Activated CD4-positive, CD25-positive, alpha-beta regulatory T cell treated with anti-CD3 and anti-CD28 coated beads, Interleukin-2, amount 50 U/mL, for 24 hours (primary cell): ENCODE results near the gene R3HDML.
"Not testable (repeated sequence)": the region's sequence is repeated elsewhere in the genome, so short reads cannot be mapped to it uniquely, and the experiment has no call there.

Source experiments
- ATAC-seq, 2 donors: fragments of 150-1000 bp; cut with Tn5 transposase; one replicate each; pipeline ENCODE4 v1.10.0; 2021; ENCODE audit warnings: mild to moderate bottlenecking in 1 of 2, moderate library complexity in 1 of 2

Gene R3HDML

GRCh38 chr20:44336725-44337380 is at the start of gene R3HDML:
TSS of gene R3HDML (plus strand) at chr20:44337043. CDS start at chr20:44337158, 115 bp downstream.
- no peak for ATAC-seq

GRCh38 chr20:44287272-44288097 is 49.4 kb upstream of the R3HDML start:
- no peak for ATAC-seq

GRCh38 chr20:44288252-44288651 is 48.6 kb upstream of the R3HDML start:
- ATAC-seq: no peak

- ATAC-seq: no peak
These were observed 45.1 kb upstream of the R3HDML start for GRCh38 chr20:44291754-44292153.

- no peak for ATAC-seq
These were observed 40.8 kb upstream of the R3HDML start for GRCh38 chr20:44296011-44296410.

- no peak for ATAC-seq
These were observed 39.1 kb upstream of the R3HDML start for GRCh38 chr20:44297721-44298120.

GRCh38 chr20:44299011-44299535 is 37.8 kb upstream of the R3HDML start:
- not testable (repeated sequence) for ATAC-seq

GRCh38 chr20:44301285-44301684 is 35.6 kb upstream of the R3HDML start:
- ATAC-seq: no peak

- no peak for ATAC-seq
These were observed 34.7 kb upstream of the R3HDML start for GRCh38 chr20:44302026-44302669.

GRCh38 chr20:44302736-44303135 is 34.1 kb upstream of the R3HDML start:
- no peak for ATAC-seq

GRCh38 chr20:44304383-44304782 is 32.5 kb upstream of the R3HDML start:
- no peak for ATAC-seq

- ATAC-seq: no peak
These were observed 29.9 kb upstream of the R3HDML start for GRCh38 chr20:44306927-44307326.

- no peak for ATAC-seq
These were observed 26.8 kb upstream of the R3HDML start for GRCh38 chr20:44309763-44310663.

GRCh38 chr20:44310664-44311639 is 25.9 kb upstream of the R3HDML start, which contains the start of gene FITM2:
TSS of gene FITM2 (minus strand) at chr20:44311202. CDS start at chr20:44311148, 54 bp downstream.
- peak; percentile 88 to 94 for ATAC-seq

GRCh38 chr20:44314870-44315269 is 22.0 kb upstream of the R3HDML start:
- no peak for ATAC-seq

- no peak for ATAC-seq
These were observed 16.9 kb upstream of the R3HDML start for GRCh38 chr20:44319839-44320422.

GRCh38 chr20:44324343-44324742 is 12.5 kb upstream of the R3HDML start:
- ATAC-seq: no peak

GRCh38 chr20:44326391-44327159 is 10.3 kb upstream of the R3HDML start:
- ATAC-seq: peak in 1 of 2 donors; percentile 36

- not testable (repeated sequence) for ATAC-seq
These were observed 9.1 kb upstream of the R3HDML start for GRCh38 chr20:44327748-44328147.

GRCh38 chr20:44328428-44328827 is 8.4 kb upstream of the R3HDML start:
- ATAC-seq: no peak
